T-helper 2 cell treated with Interferon-gamma antibody and Interleukin-4, amounts not matched to agents 5 μg/mL and 100 μg/mL, for 36 hours (primary cell): ENCODE measurements around the gene RPS18.

ENCODE experiments used
- DNase-seq: peaks from one replicate; pipeline ENCODE4 v3.0.0; 2021; ENCODE audit warnings: low spot score
- H3K27ac Mint-ChIP-seq: one replicate; pipeline ENCODE4 v1.8.0; 2021; ENCODE audit warnings: mild to moderate bottlenecking, mixed read lengths
- H3K27me3 Mint-ChIP-seq: one replicate; pipeline ENCODE4 v1.8.0; 2021; ENCODE audit warnings: low read depth, mixed read lengths
- H3K36me3 Mint-ChIP-seq: one replicate; pipeline ENCODE4 v1.8.0; 2021; ENCODE audit warnings: low read depth, mixed read lengths
- H3K4me1 Mint-ChIP-seq: one replicate; pipeline ENCODE4 v1.8.0; 2021; ENCODE audit warnings: low read depth, mixed read lengths
- H3K4me3 Mint-ChIP-seq: one replicate; pipeline ENCODE4 v1.8.0; 2022; ENCODE audit warnings: mild to moderate bottlenecking, moderate library complexity, mixed read lengths
- H3K9me3 Mint-ChIP-seq: one replicate; pipeline ENCODE4 v1.8.0; 2021; ENCODE audit warnings: mixed read lengths

Gene RPS18

GRCh38 chr6:33319939-33320314, 48.1 kb downstream of the RPS18 start:
- H3K27me3 Mint-ChIP-seq, result no peaks in the 10 kb centered on the region
- H3K36me3 Mint-ChIP-seq, result peaks cover 49% of the 10 kb centered on the region
- peak overlapping the region; percentile 96 for H3K4me3 Mint-ChIP-seq
- H3K27ac Mint-ChIP-seq, result peak overlapping the region; percentile 60
- H3K4me1 Mint-ChIP-seq, result peaks cover 56% of the 10 kb centered on the region
- no peaks in the 10 kb centered on the region for H3K9me3 Mint-ChIP-seq
- no peak for DNase-seq

- no peak overlapping the region for H3K27ac Mint-ChIP-seq
- H3K4me1 Mint-ChIP-seq, result peaks cover 56% of the 10 kb centered on the region
- H3K9me3 Mint-ChIP-seq, result no peaks in the 10 kb centered on the region
- peak overlapping the region; percentile 96 for H3K4me3 Mint-ChIP-seq
- peaks cover 49% of the 10 kb centered on the region for H3K36me3 Mint-ChIP-seq
- H3K27me3 Mint-ChIP-seq, result no peaks in the 10 kb centered on the region
- no peak for DNase-seq
Observed at GRCh38 chr6:33320315-33321181, 48.7 kb downstream of the RPS18 start.

- Mint-ChIP-seq H3K4me1 (peaks cover 54% of the 10 kb centered on the region), H3K36me3 (peaks cover 47% of the 10 kb centered on the region), H3K27me3 (no peaks in the 10 kb centered on the region), H3K27ac (peak overlapping the region; percentile 80), H3K4me3 (peak overlapping the region; percentile 96), H3K9me3 (no peaks in the 10 kb centered on the region)
- DNase-seq, result no peak
Observed at GRCh38 chr6:33321227-33321626, 49.4 kb downstream of the RPS18 start.

- H3K4me1 Mint-ChIP-seq, result peaks cover 39% of the 10 kb centered on the region
- H3K4me3 Mint-ChIP-seq, result peak overlapping the region; percentile 96
- H3K27me3 Mint-ChIP-seq, result no peaks in the 10 kb centered on the region
- peaks cover 38% of the 10 kb centered on the region for H3K36me3 Mint-ChIP-seq
- peak overlapping the region; percentile 100 for H3K27ac Mint-ChIP-seq
- DNase-seq, result no peak
- no peaks in the 10 kb centered on the region for H3K9me3 Mint-ChIP-seq
Observed at GRCh38 chr6:33323623-33323948, 51.7 kb downstream of the RPS18 start.

GRCh38 chr6:33324125-33324524, 52.2 kb downstream of the RPS18 start:
- no peaks in the 10 kb centered on the region for H3K27me3 Mint-ChIP-seq
- peak overlapping the region; percentile 100 for H3K27ac Mint-ChIP-seq
- H3K4me3 Mint-ChIP-seq, result peak overlapping the region; percentile 96
- H3K4me1 Mint-ChIP-seq, result peaks cover 36% of the 10 kb centered on the region
- no peaks in the 10 kb centered on the region for H3K9me3 Mint-ChIP-seq
- peaks cover 33% of the 10 kb centered on the region for H3K36me3 Mint-ChIP-seq
- DNase-seq, result no peak
